Common myeloid progenitor, CD34-positive (primary cell): ENCODE measurements around the gene POGZ.
"Not testable (repeated sequence)": the region's sequence is repeated elsewhere in the genome, so short reads cannot be mapped to it uniquely, and the experiment has no call there.

ENCODE experiments used
- CTCF ChIA-PET: fragments of 350-600 bp; sonication (Branson Sonifier 250); formaldehyde crosslinking; loops from one replicate; lab custom pipeline; 2021; ENCODE audit warnings: antibody characterized with exemption; lab: Charles Lee
- POLR2A ChIA-PET: fragments of 350-600 bp; sonication (Branson Sonifier 250); formaldehyde crosslinking; loops from one replicate; lab custom pipeline; 2021; ENCODE audit warnings: antibody characterized with exemption; lab: Charles Lee
- DNase-seq, 3 donors: peaks; one replicate each; pipeline versions ENCODE4 v3.0.0 to v3.0.0-alpha.2; 2013
- H3K27ac ChIP-seq, 2 experiments: 1 replicate in 1 of 2; 2 replicates in 1 of 2; pipeline ENCODE4 v1.7.0; 2013; ENCODE audit warnings: inconsistent platforms in 2 of 2, low read length in 2 of 2, mild to moderate bottlenecking in 2 of 2, low read depth in 1 of 2, moderate library complexity in 1 of 2; ENCODE audit not compliant: severe bottlenecking in 2 of 2, insufficient read depth in 1 of 2, poor library complexity in 1 of 2
- H3K27me3 ChIP-seq, 5 experiments: replicated peaks in 2 of 5; 1 replicate in 3 of 5; 2 replicates in 2 of 5; pipeline versions ENCODE4 v1.6.1 to v1.7.0; 2013; ENCODE audit warnings: low read length in 4 of 5, mild to moderate bottlenecking in 2 of 5, moderate library complexity in 2 of 5, inconsistent platforms in 1 of 5; ENCODE audit not compliant: insufficient read depth in 5 of 5, control insufficient read depth in 4 of 5
- H3K36me3 ChIP-seq, 4 experiments: 1 replicate in 2 of 4; 2 replicates in 2 of 4; pipeline versions ENCODE4 v1.6.1 to v1.7.0; 2013; ENCODE audit warnings: low read length in 3 of 4, control low read depth in 1 of 4, mild to moderate bottlenecking in 1 of 4; ENCODE audit not compliant: control insufficient read depth in 4 of 4, insufficient read depth in 4 of 4
- H3K4me1 ChIP-seq, 4 experiments: 1 replicate in 3 of 4; 2 replicates in 1 of 4; pipeline versions ENCODE4 v1.6.1 to v1.7.1; 2013; ENCODE audit warnings: low read length in 3 of 4, mild to moderate bottlenecking in 3 of 4, control low read depth in 1 of 4, inconsistent platforms in 1 of 4, moderate library complexity in 1 of 4; ENCODE audit not compliant: control insufficient read depth in 4 of 4, insufficient read depth in 4 of 4; ENCODE audit errors: control extremely low read depth in 1 of 4
- H3K4me3 ChIP-seq, 7 experiments: 1 replicate in 4 of 7; 2 replicates in 3 of 7; pipeline versions ENCODE4 v1.5.1 to v1.7.0; 2013; ENCODE audit warnings: mild to moderate bottlenecking in 7 of 7, low read length in 6 of 7, moderate library complexity in 6 of 7, inconsistent platforms in 2 of 7, low read depth in 2 of 7, control low read depth in 1 of 7; ENCODE audit not compliant: insufficient read depth in 4 of 7, control insufficient read depth in 1 of 7; ENCODE audit errors: extremely low read depth in 1 of 7
- H3K9me3 ChIP-seq, 5 experiments: 1 replicate in 4 of 5; 2 replicates in 1 of 5; pipeline versions ENCODE4 v1.6.1 to v1.7.1; 2013; ENCODE audit warnings: low read length in 4 of 5, mild to moderate bottlenecking in 2 of 5, inconsistent platforms in 1 of 5, low read depth in 1 of 5, moderate library complexity in 1 of 5; ENCODE audit not compliant: control insufficient read depth in 4 of 5, insufficient read depth in 2 of 5; ENCODE audit errors: control extremely low read depth in 1 of 5
- WGBS: methylation state at CpG from one replicate; pipeline ENCODE4 v1.1.5; 2013; ENCODE audit not compliant: insufficient coverage; 5-methylcytosine and 5-hydroxymethylcytosine counted together

The POGZ gene

GRCh38 chr1:151447696-151448095, 11.6 kb downstream of the POGZ start:
- 100% methylated on average over 2 of the region's 2 CpGs for WGBS
- H3K4me1 ChIP-seq, result peaks cover 0 to 11% (median 0%) of the 10 kb centered on the region in 4 experiments
- no peaks in the 10 kb centered on the region for H3K27me3 ChIP-seq
- ChIA-PET POLR2A (no interaction called here), CTCF (interaction anchor here (0.6 to 1.5 kb wide), 3 partner anchors 9 to 26 kb away, joined by 3 read pairs; no protein-coding TSS in a partner anchor)
- no peak overlapping the region for H3K4me3 ChIP-seq
- H3K36me3 ChIP-seq, result peaks cover 0 to 6% (median 4%) of the 10 kb centered on the region in 4 experiments
- no peak for DNase-seq
- no peaks in the 10 kb centered on the region for H3K9me3 ChIP-seq
- no peak overlapping the region for H3K27ac ChIP-seq

GRCh38 chr1:151444783-151445177, 14.5 kb downstream of the POGZ start:
- Histone ChIP-seq H3K9me3 (no peaks in the 10 kb centered on the region), H3K4me3 (no peak overlapping the region), H3K27me3 (no peaks in the 10 kb centered on the region), H3K4me1 (peaks cover 0 to 11% (median 2%) of the 10 kb centered on the region in 4 experiments), H3K36me3 (peaks cover 4 to 22% (median 15%) of the 10 kb centered on the region in 4 experiments), H3K27ac (no peak overlapping the region)
- POLR2A ChIA-PET, result no interaction called here
- CTCF ChIA-PET, result interaction anchor here (1.0 to 1.5 kb wide), 10 partner anchors 9 to 392 kb away, joined by 3 to 6 read pairs (median 4); partner anchors contain the start of gene POGZ
- DNase-seq, result no peak
- WGBS, result 92% methylated on average over 2 of the region's 4 CpGs

- ChIA-PET CTCF (interaction anchor here (0.8 to 1.5 kb wide), 14 partner anchors 10 to 392 kb away, joined by 3 to 6 read pairs (median 4); partner anchors contain the start of gene POGZ), POLR2A (no interaction called here)
- no peak overlapping the region for H3K4me3 ChIP-seq
- H3K27ac ChIP-seq, result no peak overlapping the region
- peaks cover 0 to 11% (median 2%) of the 10 kb centered on the region in 4 experiments for H3K4me1 ChIP-seq
- peak; percentile 76 to 90 (median 88) for DNase-seq
- H3K27me3 ChIP-seq, result no peaks in the 10 kb centered on the region
- WGBS, result 0% methylated on average over 1 of the region's 4 CpGs
- H3K36me3 ChIP-seq, result peaks cover 7 to 25% (median 14%) of the 10 kb centered on the region in 4 experiments
- H3K9me3 ChIP-seq, result no peaks in the 10 kb centered on the region
Observed at GRCh38 chr1:151443846-151444782, 15.2 kb downstream of the POGZ start.

GRCh38 chr1:151437396-151437795, 21.9 kb downstream of the POGZ start:
- WGBS, result 100% methylated on average over 1 of the region's 8 CpGs
- POLR2A ChIA-PET, result interaction anchor here (0.6 kb wide), 1 partner anchor 317 kb away, joined by 3 read pairs; no protein-coding TSS in a partner anchor
- H3K27me3 ChIP-seq, result not testable (repeated sequence)

GRCh38 chr1:151436985-151437384, 22.3 kb downstream of the POGZ start:
- Histone ChIP-seq H3K27me3 (no peaks in the 10 kb centered on the region), H3K9me3 (no peaks in the 10 kb centered on the region), H3K4me3 (no peak overlapping the region), H3K27ac (no peak overlapping the region), H3K4me1 (peaks cover 0 to 9% (median 0%) of the 10 kb centered on the region in 4 experiments), H3K36me3 (peaks cover 9 to 40% (median 17%) of the 10 kb centered on the region in 4 experiments)
- ChIA-PET CTCF (interaction anchor here (0.8 kb wide), 1 partner anchor 13 kb away, joined by 3 read pairs; no protein-coding TSS in a partner anchor), POLR2A (interaction anchor here (0.6 kb wide), 1 partner anchor 317 kb away, joined by 3 read pairs; no protein-coding TSS in a partner anchor)
- DNase-seq, result no peak
- WGBS, result 96% methylated on average over 3 of the region's 6 CpGs

More at GRCh38 chr1:151437396-151437795, 21.9 kb downstream of the POGZ start:
- H3K4me3 ChIP-seq, H3K4me1 ChIP-seq, H3K9me3 ChIP-seq, DNase-seq, H3K27ac ChIP-seq: not testable (repeated sequence)
- CTCF ChIA-PET, result interaction anchor here (0.7 to 0.8 kb wide), 2 partner anchors 13 to 81 kb away, joined by 3 read pairs; no protein-coding TSS in a partner anchor
- H3K36me3 ChIP-seq, result peaks cover 9 to 41% (median 18%) of the 10 kb centered on the region in 4 experiments

GRCh38 chr1:151435174-151435573, 24.1 kb downstream of the POGZ start:
- H3K36me3 ChIP-seq, result peaks cover 3 to 29% (median 12%) of the 10 kb centered on the region in 4 experiments
- ChIA-PET POLR2A (interaction anchor here (0.7 kb wide), 2 partner anchors 10 to 189 kb away, joined by 3 read pairs; no protein-coding TSS in a partner anchor), CTCF (interaction anchor here (0.6 to 2.1 kb wide), 3 partner anchors 9 to 128 kb away, joined by 3 to 6 read pairs (median 4); no protein-coding TSS in a partner anchor)
- H3K27ac ChIP-seq, result no peak overlapping the region
- H3K9me3 ChIP-seq, result no peaks in the 10 kb centered on the region
- H3K4me1 ChIP-seq, result peaks cover 0 to 5% (median 0%) of the 10 kb centered on the region in 4 experiments
- no peak for DNase-seq
- no peaks in the 10 kb centered on the region for H3K27me3 ChIP-seq
- H3K4me3 ChIP-seq, result no peak overlapping the region
- no CpG with 5 or more reads among the region's 3 CpGs for WGBS
